Activated CD8-positive, alpha-beta memory T cell treated with anti-CD3 and anti-CD28 coated beads, Interleukin-2, amount 50 U/mL, for 4 hours (primary cell): ENCODE results near the gene ARHGAP25.
A peak's percentile ranks its signal among the peaks of the same experiment; 100 is the strongest.

Experiments
- DNase-seq: peaks from one replicate; pipeline ENCODE4 v3.0.0-alpha.2; 2020

Gene ARHGAP25, protein sequence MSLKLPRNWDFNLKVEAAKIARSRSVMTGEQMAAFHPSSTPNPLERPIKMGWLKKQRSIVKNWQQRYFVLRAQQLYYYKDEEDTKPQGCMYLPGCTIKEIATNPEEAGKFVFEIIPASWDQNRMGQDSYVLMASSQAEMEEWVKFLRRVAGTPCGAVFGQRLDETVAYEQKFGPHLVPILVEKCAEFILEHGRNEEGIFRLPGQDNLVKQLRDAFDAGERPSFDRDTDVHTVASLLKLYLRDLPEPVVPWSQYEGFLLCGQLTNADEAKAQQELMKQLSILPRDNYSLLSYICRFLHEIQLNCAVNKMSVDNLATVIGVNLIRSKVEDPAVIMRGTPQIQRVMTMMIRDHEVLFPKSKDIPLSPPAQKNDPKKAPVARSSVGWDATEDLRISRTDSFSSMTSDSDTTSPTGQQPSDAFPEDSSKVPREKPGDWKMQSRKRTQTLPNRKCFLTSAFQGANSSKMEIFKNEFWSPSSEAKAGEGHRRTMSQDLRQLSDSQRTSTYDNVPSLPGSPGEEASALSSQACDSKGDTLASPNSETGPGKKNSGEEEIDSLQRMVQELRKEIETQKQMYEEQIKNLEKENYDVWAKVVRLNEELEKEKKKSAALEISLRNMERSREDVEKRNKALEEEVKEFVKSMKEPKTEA

GRCh38 chr2:68734688-68735525 is at the start of gene ARHGAP25:
Gene ARHGAP25 (plus strand): TSS chr2:68734811. CDS start chr2:68735200, 389 bp downstream.
- DNase-seq: peak; percentile 38

DNA sequence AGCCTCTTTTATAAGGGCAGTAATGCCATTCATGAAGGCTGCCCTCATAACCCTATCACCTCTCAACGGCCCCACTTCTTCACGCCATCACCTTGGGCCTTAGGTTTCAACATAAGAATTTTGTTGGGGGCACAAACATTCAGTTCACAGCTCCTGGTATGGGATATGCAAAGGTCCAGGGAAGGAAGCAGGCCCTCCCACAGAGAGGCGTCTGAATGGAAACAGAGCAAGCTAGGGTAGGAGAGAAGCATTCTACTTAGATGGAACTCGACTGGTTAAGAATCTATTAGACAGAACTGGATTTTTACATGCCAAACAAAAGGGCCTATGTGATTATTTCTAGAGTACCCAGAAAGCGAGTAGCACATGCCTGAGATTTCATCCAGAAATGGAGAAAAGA is 48.4 kb upstream of the ARHGAP25 start:
- DNase-seq: no peak

GRCh38 chr2:68687018-68687417 is 47.6 kb upstream of the ARHGAP25 start:
- DNase-seq: no peak

DNA sequence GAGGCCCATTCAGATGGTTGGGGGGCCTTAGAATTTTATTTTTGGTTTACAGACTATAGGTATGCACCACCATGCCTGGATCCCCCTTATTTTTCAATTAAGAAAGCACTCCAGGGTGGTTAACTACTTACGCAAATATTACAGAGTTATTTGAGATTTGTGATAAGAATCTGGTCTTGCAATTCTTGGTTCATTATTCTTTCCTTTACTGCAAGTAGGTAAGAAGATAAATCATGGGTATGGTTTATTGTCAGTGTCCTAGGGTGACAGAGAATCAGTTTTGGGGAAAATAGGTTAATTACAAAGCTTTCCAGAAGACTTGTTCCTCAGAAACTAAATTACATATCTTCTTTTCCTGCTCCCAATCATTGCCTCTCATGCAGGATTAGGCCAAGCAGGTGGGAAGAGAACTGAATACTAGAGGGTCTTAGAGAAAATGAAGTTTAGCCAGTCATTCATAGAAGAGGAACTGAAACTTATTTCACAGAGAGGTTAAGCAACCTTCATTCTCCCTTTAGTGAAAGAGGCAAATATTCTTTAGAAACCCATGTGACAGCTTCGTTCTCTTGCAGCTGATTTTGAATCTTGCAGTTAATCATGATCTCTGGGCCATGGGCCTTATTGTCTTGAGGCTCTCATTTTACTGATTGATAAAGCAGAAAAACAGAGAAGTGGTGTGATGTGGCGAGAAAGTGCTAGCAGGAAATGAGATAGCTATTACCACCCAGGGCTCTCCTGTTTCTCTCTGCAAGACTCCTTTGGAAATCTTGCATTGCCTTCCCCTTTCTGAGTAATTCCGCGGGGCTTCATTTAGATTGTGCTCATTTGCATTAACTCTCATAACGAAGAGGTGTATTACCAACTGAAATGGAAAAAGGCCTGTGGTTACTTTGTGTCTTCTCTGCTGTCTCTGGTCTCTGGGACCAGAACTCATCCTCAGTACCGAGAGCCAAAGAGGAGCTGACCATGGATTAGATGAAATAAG is 44.8 kb upstream of the ARHGAP25 start:
- no peak for DNase-seq

DNA sequence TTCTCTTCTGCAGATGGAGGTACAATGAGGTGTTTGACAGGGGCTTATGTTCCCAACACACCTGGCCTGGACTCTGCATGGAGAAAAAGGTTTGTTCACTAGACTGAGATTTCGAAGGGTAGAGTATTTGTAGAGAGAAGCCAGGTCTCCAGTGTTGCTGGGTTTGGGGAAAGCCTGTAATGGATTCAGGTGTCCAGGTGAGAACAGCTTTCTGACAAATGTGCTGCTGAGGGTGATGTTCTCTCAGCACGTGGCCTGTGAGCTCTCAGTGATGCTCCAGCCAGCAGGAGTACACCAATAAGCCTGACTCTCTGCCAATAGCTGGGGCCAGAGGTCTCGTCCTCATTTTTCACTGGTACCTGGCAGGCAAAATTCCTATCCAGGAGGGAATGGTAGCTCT is 43.8 kb upstream of the ARHGAP25 start:
- DNase-seq: no peak

- no peak for DNase-seq
Measured at GRCh38 chr2:68692511-68692910, 42.1 kb upstream of the ARHGAP25 start.

DNA sequence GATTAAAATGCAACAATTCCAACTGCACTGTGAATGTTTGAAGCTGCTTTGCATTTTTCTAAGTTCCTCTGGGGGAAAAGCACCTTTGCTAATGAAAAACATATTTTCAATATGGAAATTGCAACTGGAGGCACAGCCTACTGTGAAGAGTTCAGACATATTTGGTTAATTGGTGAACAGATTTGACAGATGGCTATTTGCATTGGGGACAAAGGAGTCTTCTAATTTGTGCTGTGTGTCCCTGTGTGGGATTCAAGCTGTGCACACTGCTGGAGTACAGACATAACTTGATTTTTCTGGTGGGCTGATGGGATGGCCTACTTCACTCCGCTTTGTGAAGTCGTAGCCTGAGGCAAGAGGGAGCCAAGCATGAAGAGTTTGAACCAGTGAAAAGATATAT is 40.7 kb upstream of the ARHGAP25 start:
- no peak for DNase-seq

- DNase-seq: no peak
Measured at GRCh38 chr2:68695971-68696370, 38.6 kb upstream of the ARHGAP25 start.

DNA sequence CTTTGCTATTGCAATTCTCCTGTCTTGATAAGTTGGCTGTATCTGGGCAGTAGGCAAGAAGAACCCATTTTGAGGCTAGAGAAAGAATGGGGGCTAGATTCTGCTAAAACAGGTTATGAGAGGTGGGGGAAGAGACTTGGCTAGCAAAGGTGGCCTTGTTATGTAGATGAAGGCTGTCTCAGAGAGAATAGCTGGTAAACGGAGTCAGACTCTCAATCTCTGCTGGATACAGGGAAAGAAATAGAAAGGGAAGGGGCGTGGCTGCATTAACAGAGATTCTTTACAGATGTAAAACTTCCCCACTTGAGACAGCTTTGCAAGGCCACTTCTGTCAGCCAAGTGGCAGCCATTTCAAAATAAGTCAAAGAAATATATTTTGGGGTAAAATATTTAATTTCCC is 38.1 kb upstream of the ARHGAP25 start:
- DNase-seq: no peak

DNA sequence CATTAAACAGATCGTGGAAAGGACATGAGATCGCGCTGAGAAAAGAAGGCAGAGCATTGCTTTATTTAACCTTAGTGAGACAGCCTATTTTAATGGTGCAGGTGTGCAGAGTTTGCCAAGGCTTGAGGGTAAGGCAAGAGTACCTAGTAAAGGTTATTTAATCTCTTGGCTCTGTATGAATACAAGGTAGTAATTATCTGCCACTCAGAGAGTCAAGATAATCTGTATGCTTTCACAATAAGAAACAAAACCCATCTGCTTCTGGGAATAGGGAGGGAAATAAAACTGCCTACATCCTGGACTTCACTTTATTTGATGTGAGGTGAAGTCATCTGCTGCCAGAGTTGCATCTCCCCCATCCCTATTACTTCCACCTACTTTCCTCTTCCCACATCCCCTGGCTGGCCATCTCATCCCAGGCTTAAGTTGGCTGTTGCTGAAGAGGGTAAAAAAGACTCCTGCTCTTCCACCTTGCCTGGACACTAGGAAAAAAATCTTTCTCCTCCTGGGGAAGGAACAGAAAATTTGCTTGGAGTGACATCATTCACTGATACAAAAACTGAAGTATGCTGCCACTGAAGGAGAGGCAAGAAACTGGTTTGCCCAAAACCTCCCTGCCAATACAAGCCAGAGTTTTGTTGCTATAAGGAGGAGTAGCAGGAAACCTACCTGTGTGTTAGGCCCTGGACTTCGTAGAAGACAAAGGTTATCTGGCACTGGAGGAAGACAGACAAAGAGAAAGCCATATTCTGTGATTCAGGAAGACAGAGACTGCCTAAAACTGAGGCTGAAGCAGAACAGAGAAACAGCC is 35.8 kb upstream of the ARHGAP25 start:
- DNase-seq: no peak

- DNase-seq: no peak
Measured at GRCh38 chr2:68700560-68700959, 34.1 kb upstream of the ARHGAP25 start.

GRCh38 chr2:68706637-68707036 is 28.0 kb upstream of the ARHGAP25 start:
- DNase-seq: no peak

- DNase-seq: no peak
Measured at GRCh38 chr2:68708629-68709028, 26.0 kb upstream of the ARHGAP25 start.

DNA sequence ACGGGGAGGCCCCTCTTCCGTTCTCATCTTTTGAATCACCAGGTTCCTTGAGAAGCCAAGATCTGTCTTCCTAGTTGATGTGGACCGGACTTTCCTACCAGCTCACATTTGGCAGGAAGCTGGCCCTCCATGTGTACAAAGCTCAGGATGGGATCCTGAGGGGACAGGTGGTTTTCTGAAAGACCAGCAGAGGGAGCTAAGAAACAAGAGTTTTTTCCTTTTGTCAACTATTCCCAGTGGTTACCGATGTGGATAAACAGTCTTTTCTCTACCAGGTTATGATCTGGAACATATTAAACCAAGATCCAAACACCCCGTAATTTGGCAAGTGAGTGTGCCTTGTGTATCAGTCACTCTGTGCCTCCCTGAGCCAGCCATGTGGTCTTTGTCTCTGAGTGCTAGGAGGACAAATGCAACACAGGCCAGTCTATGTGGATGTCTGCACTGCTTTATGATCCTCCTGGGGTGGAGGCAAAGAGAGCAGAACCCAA is 25.1 kb upstream of the ARHGAP25 start:
- no peak for DNase-seq

GRCh38 chr2:68710336-68710735 is 24.3 kb upstream of the ARHGAP25 start:
- no peak for DNase-seq

- DNase-seq: no peak
Measured at GRCh38 chr2:68710756-68711155, 23.9 kb upstream of the ARHGAP25 start.

- no peak for DNase-seq
Measured at GRCh38 chr2:68714866-68715265, 19.7 kb upstream of the ARHGAP25 start.

- no peak for DNase-seq
Measured at GRCh38 chr2:68715353-68716041, 19.1 kb upstream of the ARHGAP25 start.

DNA sequence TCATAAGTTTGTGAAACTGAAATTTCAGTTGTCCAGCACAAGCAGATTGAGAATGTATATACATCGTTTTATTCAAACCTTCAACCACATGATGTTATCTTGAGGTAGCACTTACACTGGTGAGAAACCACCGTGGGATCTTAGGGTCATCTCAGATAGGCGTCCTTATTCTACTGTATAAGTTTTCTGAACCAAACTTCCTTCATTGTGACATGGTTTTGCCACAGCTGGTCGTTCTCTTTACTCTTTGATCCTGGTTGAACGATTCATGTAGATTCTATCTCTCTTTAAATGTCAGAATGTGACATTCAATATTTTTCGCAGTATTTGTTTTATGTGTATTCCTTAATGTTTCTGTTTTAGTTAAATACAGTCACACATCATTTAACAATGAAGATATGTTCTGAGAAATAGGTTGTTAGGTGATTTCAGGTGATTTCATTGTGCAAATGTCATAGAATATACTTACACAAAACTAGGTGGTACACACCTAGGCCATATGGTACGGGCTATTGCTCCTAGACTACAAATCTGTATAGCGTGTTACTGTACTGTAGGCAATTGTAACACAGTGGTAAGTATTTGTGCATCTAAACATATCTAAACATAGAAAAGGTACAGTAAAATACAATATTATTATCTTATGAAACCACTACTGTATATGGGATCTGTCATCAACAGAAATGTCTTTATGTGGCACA is 17.9 kb upstream of the ARHGAP25 start:
- DNase-seq: no peak

GRCh38 chr2:68717305-68717661 is 17.3 kb upstream of the ARHGAP25 start:
- no peak for DNase-seq
